Lung (tissue), 12 donors: Measurements from ENCODE around the gene WSCD2. TPM values are rescaled to one million over a fixed set of nuclear protein-coding genes. Genes with fewer than 3 reads are reported as not detected.

Experiments
- ATAC-seq: fragments of 200-7000 bp; cut with Tn5 transposase; one replicate; pipeline ENCODE4 v1.9.1; 2020; ENCODE audit warnings: moderate number of reproducible peaks; ENCODE audit not compliant: insufficient read depth, low FRiP score
- DNase-seq, 3 donors: peaks; one replicate each; pipeline ENCODE4 v3.0.0-alpha.2; 2013 to 2017
- H3K27ac ChIP-seq, 2 donors: one replicate each; pipeline ENCODE4 v1.5.1; 2013; ENCODE audit warnings: mild to moderate bottlenecking in 2 of 2, moderate library complexity in 2 of 2, control low read depth in 1 of 2, inconsistent platforms in 1 of 2, low read depth in 1 of 2, low read length in 1 of 2
- H3K27me3 ChIP-seq, 3 donors: one replicate each; pipeline ENCODE4 v1.5.1; 2013; ENCODE audit warnings: low read length in 2 of 3; ENCODE audit not compliant: control insufficient read depth in 3 of 3, insufficient read depth in 3 of 3
- H3K36me3 ChIP-seq, 4 donors: one replicate each; pipeline ENCODE4 v1.5.1; 2013; ENCODE audit warnings: low read length in 4 of 4, mild to moderate bottlenecking in 1 of 4, moderate library complexity in 1 of 4; ENCODE audit not compliant: control insufficient read depth in 4 of 4, insufficient read depth in 4 of 4
- H3K4me1 ChIP-seq, 5 donors: one replicate each; pipeline ENCODE4 v1.5.1; 2013; ENCODE audit warnings: low read length in 5 of 5, mild to moderate bottlenecking in 2 of 5, moderate library complexity in 1 of 5; ENCODE audit not compliant: control insufficient read depth in 5 of 5, insufficient read depth in 5 of 5
- H3K4me3 ChIP-seq: one replicate; pipeline ENCODE4 v1.5.1; 2013; ENCODE audit warnings: mild to moderate bottlenecking, control low read depth, moderate library complexity
- H3K9ac ChIP-seq, 2 donors: one replicate each; pipeline ENCODE4 v1.5.1; 2013; ENCODE audit warnings: low read length in 2 of 2, control low read depth in 1 of 2; ENCODE audit not compliant: insufficient read depth in 1 of 2
- H3K9me3 ChIP-seq, 4 donors: one replicate each; pipeline ENCODE4 v1.5.1; 2013; ENCODE audit warnings: low read length in 3 of 4, mild to moderate bottlenecking in 1 of 4, moderate library complexity in 1 of 4; ENCODE audit not compliant: control insufficient read depth in 4 of 4, insufficient read depth in 3 of 4
- CTCF ChIP-seq: IDR thresholded peaks from 2 replicates; pipeline ENCODE4 v1.5.1; 2012; ENCODE audit warnings: mild to moderate bottlenecking; ENCODE audit errors: control extremely low read depth, extremely low read depth
- WGBS, 2 donors: extraction: QIAGEN DNeasy Blood & Tissue Kit; methylation state at CpG; one replicate each; pipeline ENCODE4 v1.1.7; 2013; 5-methylcytosine and 5-hydroxymethylcytosine counted together
- polyA plus RNA-seq, 2 donors: library from polyadenylated mRNA; stranded (reverse); fragments of 200-250 nt; gene quantifications; one replicate each; pipeline ENCODE4 v1.2.1, GENCODE V29; 2013
- total RNA-seq, 2 donors: library from RNA; depleted of rRNA in 1 of 2; stranded (reverse); fragments of >200 nt in 1 of 2; gene quantifications; one replicate each; pipeline ENCODE4 v1.2.1, GENCODE V29; 2014 to 2021
- donor health status: control.
- donor health status: control.
- donor health status: Bipolar disorder and iron deficiency.
- donor health status: healthy.
- donor health status: DM: yes; HTN: yes; CAD: no.

The WSCD2 gene
- total and polyA plus RNA-seq, 4 donors = 0.02 to 1.8 (median 0.40) TPM

GRCh38 chr12:108241986-108242703 is 113.1 kb downstream of the WSCD2 start:
- ATAC-seq = no peak
- peaks cover 0 to 4% (median 2%) of the 10 kb centered on the region in 4 donors for H3K9me3 ChIP-seq
- DNase-seq = peak in 1 of 3 donors; percentile 9
- H3K4me3 ChIP-seq = no peak overlapping the region
- no peak for TF ChIP-seq CTCF
- 70 to 78% methylated on average over 10 of the region's 10 CpGs for WGBS, 2 donors
- H3K36me3 ChIP-seq = no peaks in the 10 kb centered on the region
- no peak overlapping the region for H3K27ac ChIP-seq
- peaks cover 0 to 6% (median 0%) of the 10 kb centered on the region in 3 donors for H3K27me3 ChIP-seq
- H3K4me1 ChIP-seq = peaks cover 0 to 2% (median 0%) of the 10 kb centered on the region in 5 donors
- H3K9ac ChIP-seq = no peak overlapping the region

- H3K27ac ChIP-seq = no peak overlapping the region
- H3K4me3 ChIP-seq = no peak overlapping the region
- DNase-seq (no peak), ATAC-seq (no peak)
- peaks cover 0 to 6% (median 0%) of the 10 kb centered on the region in 3 donors for H3K27me3 ChIP-seq
- H3K9ac ChIP-seq = no peak overlapping the region
- no peaks in the 10 kb centered on the region for H3K4me1 ChIP-seq
- H3K36me3 ChIP-seq = no peaks in the 10 kb centered on the region
- WGBS, 2 donors = 83 to 86% methylated on average over 2 of the region's 2 CpGs
- peaks cover 0 to 2% (median 0%) of the 10 kb centered on the region in 4 donors for H3K9me3 ChIP-seq
- TF ChIP-seq CTCF = no peak
These were observed 118.0 kb downstream of the WSCD2 start for GRCh38 chr12:108247130-108247529.

GRCh38 chr12:108248011-108248410 is 118.9 kb downstream of the WSCD2 start:
- no peaks in the 10 kb centered on the region for H3K36me3 ChIP-seq
- DNase-seq = no peak
- H3K9ac ChIP-seq = no peak overlapping the region
- H3K4me1 ChIP-seq = no peaks in the 10 kb centered on the region
- no peak for ATAC-seq
- WGBS, 2 donors = 90 to 92% methylated on average over 13 of the region's 13 CpGs
- no peak overlapping the region for H3K27ac ChIP-seq
- H3K9me3 ChIP-seq = peaks cover 0 to 2% (median 0%) of the 10 kb centered on the region in 4 donors
- H3K4me3 ChIP-seq = no peak overlapping the region
- no peak for TF ChIP-seq CTCF
- H3K27me3 ChIP-seq = peaks cover 0 to 6% (median 0%) of the 10 kb centered on the region in 3 donors
